ENCODE results near the gene KCNQ5.

Gene KCNQ5

DNA sequence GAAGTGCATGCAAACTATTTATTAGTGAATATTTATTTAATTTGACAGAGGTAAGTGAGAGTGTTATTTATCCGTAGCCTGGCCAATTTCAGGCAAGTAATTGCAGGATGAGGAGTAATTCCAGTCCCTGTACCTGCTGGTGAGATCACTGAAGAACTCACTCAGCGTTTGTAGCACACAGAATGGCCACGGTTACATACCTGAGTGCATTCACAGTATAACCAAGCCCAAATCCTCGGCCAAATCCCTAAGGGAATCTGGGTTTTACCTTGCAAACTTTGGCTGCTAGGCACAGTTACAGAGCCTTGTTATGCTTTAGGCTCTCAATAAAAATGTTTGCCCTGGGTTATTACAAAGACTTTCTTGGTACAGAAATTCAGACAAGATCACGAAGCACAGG, 93.3 kb downstream of the KCNQ5 start:
- H3K4me3 ChIP-seq (ENCODE audit: low read depth, low read length), result no peak overlapping the region
- TF ChIP-seq, protein P1, sequence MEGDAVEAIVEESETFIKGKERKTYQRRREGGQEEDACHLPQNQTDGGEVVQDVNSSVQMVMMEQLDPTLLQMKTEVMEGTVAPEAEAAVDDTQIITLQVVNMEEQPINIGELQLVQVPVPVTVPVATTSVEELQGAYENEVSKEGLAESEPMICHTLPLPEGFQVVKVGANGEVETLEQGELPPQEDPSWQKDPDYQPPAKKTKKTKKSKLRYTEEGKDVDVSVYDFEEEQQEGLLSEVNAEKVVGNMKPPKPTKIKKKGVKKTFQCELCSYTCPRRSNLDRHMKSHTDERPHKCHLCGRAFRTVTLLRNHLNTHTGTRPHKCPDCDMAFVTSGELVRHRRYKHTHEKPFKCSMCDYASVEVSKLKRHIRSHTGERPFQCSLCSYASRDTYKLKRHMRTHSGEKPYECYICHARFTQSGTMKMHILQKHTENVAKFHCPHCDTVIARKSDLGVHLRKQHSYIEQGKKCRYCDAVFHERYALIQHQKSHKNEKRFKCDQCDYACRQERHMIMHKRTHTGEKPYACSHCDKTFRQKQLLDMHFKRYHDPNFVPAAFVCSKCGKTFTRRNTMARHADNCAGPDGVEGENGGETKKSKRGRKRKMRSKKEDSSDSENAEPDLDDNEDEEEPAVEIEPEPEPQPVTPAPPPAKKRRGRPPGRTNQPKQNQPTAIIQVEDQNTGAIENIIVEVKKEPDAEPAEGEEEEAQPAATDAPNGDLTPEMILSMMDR (IDR thresholded peaks at IDR 0.05; ENCODE audit: low read depth, low read length), result no peak

DNA sequence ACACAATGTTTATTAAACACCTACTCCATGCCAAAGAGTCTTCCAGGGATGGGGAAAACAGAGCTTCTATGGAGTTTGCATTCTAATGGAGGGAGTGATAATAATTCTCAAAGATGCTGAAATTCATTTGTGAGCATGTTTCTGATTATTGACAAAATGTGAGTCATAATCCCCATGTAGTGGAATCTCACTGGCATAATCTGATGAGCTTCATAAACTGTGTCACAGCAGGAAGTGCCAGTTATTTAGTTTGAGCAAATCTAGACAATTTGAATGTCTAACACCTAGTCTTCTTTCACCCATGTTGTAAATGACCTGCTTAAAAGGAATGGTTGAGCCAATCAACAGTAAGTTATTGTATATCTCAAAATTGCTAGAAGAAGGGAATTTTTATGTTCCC, 95.1 kb downstream of the KCNQ5 start:
- H3K4me3 ChIP-seq (ENCODE audit: low read depth, low read length), result no peak overlapping the region
- TF ChIP-seq, protein P1 (IDR thresholded peaks at IDR 0.05; ENCODE audit: low read depth, low read length), result no peak

DNA sequence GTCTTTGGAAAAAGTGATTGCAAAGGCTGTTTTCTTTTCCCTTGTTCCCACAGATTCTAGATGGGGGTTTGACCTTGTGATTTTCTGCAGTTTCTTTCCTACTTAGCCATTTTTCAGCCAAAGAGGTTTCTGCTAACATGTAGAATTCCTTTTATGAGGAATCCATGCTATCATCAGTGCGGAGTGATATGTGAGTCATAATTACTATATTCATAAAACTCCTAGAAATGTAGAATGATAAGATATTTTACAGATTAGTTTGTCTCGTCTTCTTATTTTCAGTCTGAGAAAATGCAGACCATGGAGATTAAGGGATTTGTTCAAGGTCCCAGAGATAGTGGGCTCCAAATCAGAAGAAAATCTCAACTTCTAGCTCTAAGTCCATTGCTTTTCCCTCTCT, 98.6 kb downstream of the KCNQ5 start:
- TF ChIP-seq, protein P1 (IDR thresholded peaks at IDR 0.05; ENCODE audit: low read depth, low read length), result no peak
- H3K4me3 ChIP-seq (ENCODE audit: low read depth, low read length), result no peak overlapping the region

DNA sequence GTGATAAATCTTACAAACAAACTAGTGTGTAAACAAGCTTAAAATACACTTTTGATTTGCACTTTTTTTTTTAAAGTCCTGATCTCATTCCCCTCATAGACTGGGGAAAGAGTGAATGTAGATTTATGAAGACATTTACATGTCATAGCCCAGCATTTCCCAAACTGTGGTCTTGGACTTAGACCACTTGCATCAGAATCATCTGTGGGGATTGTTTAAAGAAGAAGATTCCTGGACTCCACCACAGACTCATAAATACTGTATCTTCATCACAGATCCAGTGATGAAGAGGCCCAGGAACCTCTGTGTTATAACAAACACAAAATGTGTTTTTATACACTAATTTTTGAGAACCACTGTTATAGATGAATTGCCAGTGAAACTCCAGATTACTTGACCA, 99.5 kb downstream of the KCNQ5 start:
- H3K4me3 ChIP-seq (ENCODE audit: low read depth, low read length), result no peak overlapping the region
- TF ChIP-seq, protein P1 (IDR thresholded peaks at IDR 0.05; ENCODE audit: low read depth, low read length), result no peak

DNA sequence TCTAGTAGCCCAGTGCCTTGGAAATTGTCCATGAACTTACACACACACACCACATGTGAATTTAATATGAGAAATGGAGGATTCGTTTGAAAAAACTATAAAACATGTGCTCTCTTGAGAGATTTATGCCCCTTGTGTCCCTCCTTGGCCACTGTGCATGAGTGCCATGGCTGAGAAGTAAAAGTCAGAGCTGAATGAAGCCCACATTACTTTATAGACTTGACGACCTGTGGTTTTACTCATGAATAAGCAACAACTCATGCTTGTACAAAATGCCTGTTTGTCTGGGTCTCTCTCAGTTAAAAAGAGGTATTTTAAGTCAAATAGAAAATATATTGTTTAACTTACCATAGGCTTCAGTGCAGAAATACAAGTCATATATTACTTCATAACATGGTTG, 102.7 kb downstream of the KCNQ5 start:
- TF ChIP-seq, protein P1 (IDR thresholded peaks at IDR 0.05; ENCODE audit: low read depth, low read length), result no peak
- no peak overlapping the region for H3K4me3 ChIP-seq (ENCODE audit: low read depth, low read length)

DNA sequence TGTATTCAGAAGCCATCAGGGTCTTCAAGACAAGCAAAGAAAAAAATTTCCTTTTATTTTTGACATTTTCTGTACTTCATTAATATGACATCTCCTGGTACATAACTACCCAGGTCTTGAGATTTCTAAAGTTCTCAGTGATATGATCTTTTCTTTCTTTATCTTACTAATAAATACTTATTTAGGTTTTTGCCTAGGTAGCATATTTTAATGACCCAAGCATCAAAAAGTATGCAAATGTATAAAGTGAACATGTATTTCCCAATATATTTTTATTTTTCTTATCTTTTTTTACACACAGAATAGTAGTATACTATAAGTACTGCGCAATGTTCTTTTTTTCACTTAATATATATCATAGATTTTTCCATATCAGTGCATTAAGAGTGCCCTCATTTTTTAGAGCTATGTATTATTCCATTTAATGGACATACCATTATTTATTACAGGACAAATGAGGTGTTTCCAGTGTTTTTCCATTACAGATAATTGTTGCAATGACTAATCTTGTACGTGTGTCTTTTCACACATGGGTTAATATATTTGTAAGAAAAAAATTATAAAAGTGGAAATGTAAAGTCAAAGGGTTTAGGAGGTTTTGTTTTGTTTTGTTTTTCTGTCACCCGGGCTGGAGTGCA, 107.0 kb downstream of the KCNQ5 start:
- TF ChIP-seq, protein P1 (IDR thresholded peaks at IDR 0.05; ENCODE audit: low read depth, low read length), result no peak
- no peak overlapping the region for H3K4me3 ChIP-seq (ENCODE audit: low read depth, low read length)

DNA sequence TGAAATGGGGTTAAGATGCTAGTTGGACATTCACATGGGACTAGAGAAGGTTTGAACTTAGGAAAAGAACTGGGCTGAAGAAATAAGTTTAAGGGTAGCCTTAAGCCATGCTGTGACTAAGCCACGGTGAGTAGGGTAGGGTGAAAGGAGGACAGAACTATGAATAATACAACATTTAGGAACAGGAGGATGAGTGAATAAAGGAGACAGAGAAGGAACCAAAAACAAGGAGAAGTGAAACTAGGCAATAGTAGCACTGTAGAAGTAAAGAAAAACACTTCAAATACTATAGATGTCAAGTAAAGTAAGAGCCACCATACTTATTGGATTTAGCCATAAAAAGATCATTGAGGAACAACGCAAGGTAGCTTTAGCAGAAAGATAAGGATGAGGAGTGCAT, 111.2 kb downstream of the KCNQ5 start:
- no peak overlapping the region for H3K4me3 ChIP-seq (ENCODE audit: low read depth, low read length)
- TF ChIP-seq, protein P1 (IDR thresholded peaks at IDR 0.05; ENCODE audit: low read depth, low read length), result no peak
